Loucy (cell line): Measurements from ENCODE around the gene BIRC3.
"Not testable (repeated sequence)": the region's sequence is repeated elsewhere in the genome, so short reads cannot be mapped to it uniquely, and the experiment has no call there.

Experiments
- H2AFZ ChIP-seq: fragments of 200-600 bp; sonication (generic); 2 replicates; pipeline ENCODE4 v1.6.0; 2016; ENCODE audit warnings: antibody characterized with exemption, mild to moderate bottlenecking, low read length, moderate library complexity
- H3F3A ChIP-seq: fragments of 200-600 bp; 2 replicates; pipeline ENCODE4 v1.6.0; 2016; ENCODE audit warnings: antibody characterized with exemption, low read depth, mild to moderate bottlenecking
- H3K27me3 ChIP-seq: fragments of 200-600 bp; sonication (generic); 2 replicates; pipeline ENCODE4 v1.6.1; 2014; ENCODE audit warnings: low read length, mild to moderate bottlenecking; ENCODE audit not compliant: insufficient read depth, poor library complexity, severe bottlenecking
- H3K36me3 ChIP-seq: fragments of 200-600 bp; sonication (generic); 2 replicates; pipeline ENCODE4 v1.6.1; 2016; ENCODE audit warnings: low read length; ENCODE audit not compliant: insufficient read depth
- H3K4me1 ChIP-seq: fragments of 200-600 bp; sonication (generic); 2 replicates; pipeline ENCODE4 v1.5.1; 2014; ENCODE audit warnings: low read length, mild to moderate bottlenecking; ENCODE audit not compliant: insufficient read depth, poor library complexity, severe bottlenecking
- H3K4me2 ChIP-seq: fragments of 200-600 bp; sonication (generic); 2 replicates; pipeline ENCODE4 v1.6.0; 2014; ENCODE audit warnings: antibody characterized with exemption, low read length, low read depth, mild to moderate bottlenecking; ENCODE audit not compliant: poor library complexity, severe bottlenecking
- H3K4me3 ChIP-seq: fragments of 200-600 bp; sonication (generic); 2 replicates; pipeline ENCODE4 v1.5.1; 2014; ENCODE audit warnings: low read length, mild to moderate bottlenecking, mixed read lengths; ENCODE audit not compliant: poor library complexity, severe bottlenecking
- H3K79me2 ChIP-seq: fragments of 200-600 bp; sonication (generic); 2 replicates; pipeline ENCODE4 v1.6.1; 2014; ENCODE audit warnings: low read length; ENCODE audit not compliant: insufficient read depth
- H3K9ac ChIP-seq: fragments of 200-600 bp; sonication (generic); 2 replicates; pipeline ENCODE4 v1.6.0; 2014; ENCODE audit warnings: mild to moderate bottlenecking, low read depth, low read length, moderate library complexity; ENCODE audit not compliant: poor library complexity, severe bottlenecking
- H3K9me2 ChIP-seq: fragments of 200-600 bp; sonication (generic); replicated peaks from 2 replicates; pipeline ENCODE4 v1.6.1; 2016; ENCODE audit warnings: low read depth, low read length, mixed read lengths
- H3K9me3 ChIP-seq: fragments of 200-600 bp; sonication (generic); 2 replicates; pipeline ENCODE4 v1.6.1; 2014; ENCODE audit warnings: mild to moderate bottlenecking, antibody characterized with exemption, low read length, low read depth; ENCODE audit not compliant: insufficient read depth
- H4K20me1 ChIP-seq: fragments of 200-600 bp; sonication (generic); 2 replicates; pipeline ENCODE4 v1.6.0; 2014; ENCODE audit warnings: antibody characterized with exemption, low read length, mild to moderate bottlenecking; ENCODE audit not compliant: insufficient read depth, poor library complexity, severe bottlenecking
- CTCF ChIP-seq: fragments of 200-600 bp; sonication (generic); conservative IDR thresholded peaks from 2 replicates; pipeline ENCODE4 v1.5.1; 2014; ENCODE audit warnings: mild to moderate bottlenecking, antibody characterized with exemption, low read length
- EZH2phosphoT487 ChIP-seq: fragments of 200-600 bp; IDR thresholded peaks from 2 replicates; pipeline ENCODE4 v1.6.1; 2018; ENCODE audit warnings: antibody characterized with exemption, mild to moderate bottlenecking, moderate library complexity, borderline replicate concordance

The BIRC3 gene

GRCh38 chr11:102292933-102293332 lies 24.4 kb upstream of the BIRC3 start:
- no peaks in the 10 kb centered on the region for H3K4me1 ChIP-seq
- no peak overlapping the region for H3K4me2 ChIP-seq
- no peaks in the 10 kb centered on the region for H3F3A ChIP-seq
- H3K9me3 ChIP-seq = no peaks in the 10 kb centered on the region
- H3K27me3 ChIP-seq = no peaks in the 10 kb centered on the region
- no peaks in the 10 kb centered on the region for H3K79me2 ChIP-seq
- H3K9me2 ChIP-seq = no peaks in the 10 kb centered on the region
- H2AFZ ChIP-seq = no peak overlapping the region
- no peak overlapping the region for H3K9ac ChIP-seq
- H3K36me3 ChIP-seq = no peaks in the 10 kb centered on the region
- TF ChIP-seq CTCF = no peak
- TF ChIP-seq EZH2phosphoT487 = no peak
- H4K20me1 ChIP-seq = no peaks in the 10 kb centered on the region
- H3K4me3 ChIP-seq = no peak overlapping the region

- Histone ChIP-seq H3K4me3 (no peak overlapping the region), H3K27me3 (no peaks in the 10 kb centered on the region), H3K9ac (no peak overlapping the region), H3K36me3 (no peaks in the 10 kb centered on the region), H2AFZ (peak overlapping the region; percentile 82; the same call in 1 of the 2 replicates), H4K20me1 (no peaks in the 10 kb centered on the region), H3K79me2 (no peaks in the 10 kb centered on the region), H3K4me2 (peak overlapping the region; percentile 6), H3K9me3 (no peaks in the 10 kb centered on the region), H3F3A (no peaks in the 10 kb centered on the region), H3K4me1 (no peaks in the 10 kb centered on the region), H3K9me2 (no peaks in the 10 kb centered on the region)
- TF ChIP-seq EZH2phosphoT487 = no peak
- peak; percentile 83 for TF ChIP-seq CTCF
Observed at GRCh38 chr11:102293873-102294601, 23.2 kb upstream of the BIRC3 start.

GRCh38 chr11:102295045-102295444 lies 22.2 kb upstream of the BIRC3 start:
- no peaks in the 10 kb centered on the region for H3K4me1 ChIP-seq
- no peak overlapping the region for H3K9ac ChIP-seq
- H3K4me2 ChIP-seq = no peak overlapping the region
- H2AFZ ChIP-seq = 0 out of 2 replicates have a peak overlapping the region, but pooled peaks have one; percentile 50
- no peak for TF ChIP-seq CTCF
- TF ChIP-seq EZH2phosphoT487 = no peak
- no peaks in the 10 kb centered on the region for H3K79me2 ChIP-seq
- no peaks in the 10 kb centered on the region for H3K9me3 ChIP-seq
- H3K9me2 ChIP-seq = no peaks in the 10 kb centered on the region
- no peaks in the 10 kb centered on the region for H3K27me3 ChIP-seq
- H3F3A ChIP-seq = no peaks in the 10 kb centered on the region
- no peaks in the 10 kb centered on the region for H4K20me1 ChIP-seq
- no peaks in the 10 kb centered on the region for H3K36me3 ChIP-seq
- no peak overlapping the region for H3K4me3 ChIP-seq

GRCh38 chr11:102296757-102297156 lies 20.5 kb upstream of the BIRC3 start:
- not testable (repeated sequence) for H3K9ac ChIP-seq, H3K79me2 ChIP-seq, H3K27me3 ChIP-seq, H3K4me3 ChIP-seq, H3K36me3 ChIP-seq, H3K4me1 ChIP-seq, H4K20me1 ChIP-seq, H3K9me3 ChIP-seq, H3K4me2 ChIP-seq, H3F3A ChIP-seq, H2AFZ ChIP-seq, H3K9me2 ChIP-seq

GRCh38 chr11:102300837-102301236 lies 16.4 kb upstream of the BIRC3 start:
- not testable (repeated sequence) for H3K36me3 ChIP-seq, H3K9me2 ChIP-seq, H3K4me2 ChIP-seq, H3F3A ChIP-seq, H3K9me3 ChIP-seq, H3K27me3 ChIP-seq, H4K20me1 ChIP-seq, H3K9ac ChIP-seq, H3K79me2 ChIP-seq, H2AFZ ChIP-seq, H3K4me3 ChIP-seq
- peaks cover 14% of the 10 kb centered on the region for H3K4me1 ChIP-seq
